Measurements from ENCODE around the gene KIF1A.

Gene KIF1A

DNA sequence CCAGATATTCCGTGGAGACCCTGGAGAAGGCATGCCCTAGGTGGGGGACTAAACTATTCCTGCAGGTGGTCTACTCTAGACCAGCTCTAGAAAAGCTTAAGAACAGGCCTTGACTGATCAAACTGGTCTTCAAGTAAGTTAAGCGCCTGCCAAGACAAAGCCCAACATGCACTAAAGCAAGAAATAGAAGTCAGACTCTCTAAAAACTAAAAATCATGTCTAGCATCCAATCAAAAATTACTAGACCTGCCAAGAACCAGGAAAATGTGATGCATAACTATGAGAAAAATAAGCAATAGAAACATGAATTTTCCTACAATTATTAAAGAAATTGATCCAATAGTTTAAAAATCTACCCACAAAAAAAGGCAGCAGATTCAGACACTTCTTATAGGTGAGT is 13.6 kb downstream of the KIF1A start:
- ChIA-PET POLR2A (no interaction called here), CTCF (no interaction called here)
- no peak for TF ChIP-seq CTCF (IDR thresholded peaks at IDR 0.05; ENCODE audit: insufficient read depth, low read length, missing control alignments)
- H3K4me3 ChIP-seq (ENCODE audit: low read depth, low read length) = no peak overlapping the region
- DNase-seq (ENCODE audit: low read depth, low spot score) = no peak

- TF ChIP-seq CTCF (IDR thresholded peaks at IDR 0.05; ENCODE audit: insufficient read depth, low read length, missing control alignments) = no peak
- POLR2A ChIA-PET = no interaction called here
- no peak for DNase-seq (ENCODE audit: low read depth, low spot score)
- H3K4me3 ChIP-seq (ENCODE audit: low read depth, low read length) = no peak overlapping the region
- CTCF ChIA-PET = no interaction called here
Observed at GRCh38 chr2:240806006-240806405, 14.0 kb downstream of the KIF1A start.

DNA sequence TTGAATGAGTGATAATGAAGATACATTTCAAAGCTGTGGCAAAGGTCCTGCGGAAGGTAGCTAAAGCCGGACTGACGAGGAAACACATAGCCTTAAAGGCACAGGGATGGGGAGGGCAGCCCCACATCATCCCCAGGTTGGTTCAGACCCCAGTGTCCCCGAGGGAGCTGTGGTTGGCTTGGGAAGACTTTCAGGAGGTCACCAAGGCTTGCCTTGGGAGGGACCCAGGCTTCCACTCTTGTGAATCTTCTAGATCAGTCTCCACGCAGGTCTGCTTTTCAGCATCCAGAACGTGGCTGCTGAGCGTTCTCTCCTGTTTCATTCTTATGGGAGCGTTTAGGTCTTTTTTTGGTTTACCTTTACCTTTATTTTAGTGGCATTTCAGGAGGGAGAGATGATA is 16.8 kb downstream of the KIF1A start:
- CTCF ChIA-PET = interaction anchor here (1.2 to 2.4 kb wide), 2 partner anchors 12 to 37 kb away, joined by 3 to 9 read pairs; no protein-coding TSS in a partner anchor
- H3K4me3 ChIP-seq (ENCODE audit: low read depth, low read length) = no peak overlapping the region
- no peak for TF ChIP-seq CTCF (IDR thresholded peaks at IDR 0.05; ENCODE audit: insufficient read depth, low read length, missing control alignments)
- no peak for DNase-seq (ENCODE audit: low read depth, low spot score)
- POLR2A ChIA-PET = no interaction called here

DNA sequence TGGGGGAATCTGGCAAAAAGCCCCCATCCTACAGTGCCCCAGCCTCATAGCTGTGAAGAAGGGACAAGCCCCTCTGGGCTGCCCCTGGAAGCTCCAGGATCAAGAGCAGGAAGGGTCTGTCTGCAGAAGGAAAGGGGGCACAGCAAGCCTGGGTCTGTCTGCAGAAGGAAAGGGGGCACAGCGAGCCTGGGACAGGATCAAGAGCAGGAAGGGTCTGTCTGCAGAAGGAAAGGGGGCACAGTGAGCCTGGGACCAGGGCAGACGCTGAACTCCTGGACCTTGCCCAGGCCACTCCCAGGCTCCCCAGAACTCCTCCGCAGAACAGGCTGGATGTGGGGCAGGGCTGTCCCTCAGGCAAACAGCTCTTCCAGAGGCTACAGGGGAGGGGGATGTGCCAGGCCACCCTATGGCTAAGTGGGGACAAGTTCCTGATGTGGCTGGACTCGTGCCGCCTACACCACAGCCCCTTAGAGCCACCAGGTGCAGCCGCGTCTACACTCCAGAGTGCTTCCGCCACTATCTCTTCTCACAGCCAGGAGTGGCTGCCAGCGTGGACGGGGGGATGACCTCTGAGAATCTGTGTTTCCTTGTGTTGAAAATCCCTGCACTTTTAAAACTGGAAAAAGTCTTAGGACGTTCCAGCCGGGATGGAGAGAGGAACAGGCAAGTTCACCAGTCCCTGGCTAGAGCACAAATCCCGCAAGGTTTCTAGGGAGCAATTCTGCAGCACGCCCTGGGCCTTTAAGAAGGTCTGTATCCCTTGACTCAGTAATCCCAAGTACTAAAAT is 20.8 kb downstream of the KIF1A start:
- ChIA-PET CTCF (no interaction called here), POLR2A (no interaction called here)
- no peak overlapping the region for H3K4me3 ChIP-seq (ENCODE audit: low read depth, low read length)
- TF ChIP-seq CTCF (IDR thresholded peaks at IDR 0.05; ENCODE audit: insufficient read depth, low read length, missing control alignments) = no peak
- DNase-seq (ENCODE audit: low read depth, low spot score) = no peak

GRCh38 chr2:240798327-240798905 is 21.6 kb downstream of the KIF1A start:
- POLR2A ChIA-PET = no interaction called here
- no peak for TF ChIP-seq CTCF (IDR thresholded peaks at IDR 0.05; ENCODE audit: insufficient read depth, low read length, missing control alignments)
- CTCF ChIA-PET = no interaction called here
- no peak for DNase-seq (ENCODE audit: low read depth, low spot score)
- no peak overlapping the region for H3K4me3 ChIP-seq (ENCODE audit: low read depth, low read length)

DNA sequence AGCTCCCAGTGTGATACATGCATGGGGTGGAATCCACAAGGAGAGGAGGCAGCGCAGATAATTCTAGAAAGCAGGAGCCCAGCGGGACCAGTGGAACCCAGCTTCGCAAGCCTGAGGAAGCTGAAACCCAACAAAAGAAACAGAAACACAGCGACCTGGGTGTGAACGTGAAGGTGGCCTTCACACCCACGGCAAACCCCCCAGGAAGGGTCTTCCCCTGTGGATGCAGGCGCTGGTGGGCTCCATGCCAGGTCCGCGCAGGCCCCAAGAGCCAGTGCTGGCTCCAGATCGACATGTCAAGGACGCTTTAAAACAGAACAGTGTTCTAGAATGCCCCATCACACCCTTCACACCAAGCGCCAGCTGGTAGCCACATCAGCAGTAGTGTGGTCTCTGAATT is 22.1 kb downstream of the KIF1A start:
- H3K4me3 ChIP-seq (ENCODE audit: low read depth, low read length) = no peak overlapping the region
- no peak for DNase-seq (ENCODE audit: low read depth, low spot score)
- CTCF ChIA-PET = no interaction called here
- POLR2A ChIA-PET = no interaction called here
- TF ChIP-seq CTCF (IDR thresholded peaks at IDR 0.05; ENCODE audit: insufficient read depth, low read length, missing control alignments) = no peak
